ENCODE results near the gene MRPL11.

- TF ChIP-seq CTCF (IDR thresholded peaks at IDR 0.05 in 8 of 11, conservative IDR thresholded peaks at IDR 0.05 in 3 of 11): no peak
- TF ChIP-seq POLR2A (IDR thresholded peaks at IDR 0.05): peak in 1 of 3 donors; percentile 20
Observed at GRCh38 chr11:66466225-66467033, 27.8 kb upstream of the MRPL11 start, which contains the start of gene PELI3.

Data from spleen (tissue), 7 donors.